H9 (cell line): ENCODE measurements around the gene OTULIN. TPM values are rescaled to one million over a fixed set of nuclear protein-coding genes. Genes with fewer than 3 reads are reported as not detected.

Experiments used
- DNase-seq: peaks from one replicate; pipeline ENCODE4 v3.0.0-alpha.2; 2017
- H2AFZ ChIP-seq: one replicate; pipeline ENCODE4 v1.6.1; 2013; ENCODE audit warnings: mild to moderate bottlenecking, low read length, control low read depth, moderate library complexity
- H2AK5ac ChIP-seq: 2 replicates; pipeline ENCODE4 v1.6.1; 2013; ENCODE audit warnings: low read length, control low read depth, mixed read lengths; ENCODE audit not compliant: insufficient read length
- H2BK120ac ChIP-seq: one replicate; pipeline ENCODE4 v1.6.1; 2013; ENCODE audit warnings: low read depth, mild to moderate bottlenecking, low read length, control low read depth, inconsistent platforms; ENCODE audit not compliant: poor library complexity, severe bottlenecking
- H2BK12ac ChIP-seq: 2 replicates; pipeline ENCODE4 v1.6.1; 2013; ENCODE audit warnings: low read length, control low read depth, mixed read lengths, low read depth; ENCODE audit not compliant: insufficient read length
- H2BK15ac ChIP-seq: 2 replicates; pipeline ENCODE4 v1.6.1; 2013; ENCODE audit warnings: low read depth, low read length, control low read depth
- H2BK20ac ChIP-seq: one replicate; pipeline ENCODE4 v1.6.1; 2013; ENCODE audit warnings: low read depth, mild to moderate bottlenecking, low read length, control low read depth, inconsistent platforms; ENCODE audit not compliant: poor library complexity, severe bottlenecking
- H2BK5ac ChIP-seq: 2 replicates; pipeline ENCODE4 v1.6.1; 2013; ENCODE audit warnings: low read length, control low read depth, mixed read lengths; ENCODE audit not compliant: insufficient read length
- H3K14ac ChIP-seq: 2 replicates; pipeline ENCODE4 v1.6.1; 2013; ENCODE audit warnings: low read length, control low read depth; ENCODE audit not compliant: insufficient read depth
- H3K18ac ChIP-seq: 2 replicates; pipeline ENCODE4 v1.6.1; 2013; ENCODE audit warnings: low read depth, mild to moderate bottlenecking, mixed read lengths, low read length, control low read depth; ENCODE audit not compliant: insufficient read length
- H3K23ac ChIP-seq: 2 replicates; pipeline ENCODE4 v1.6.1; 2013; ENCODE audit warnings: low read length, control low read depth, mixed read lengths, low read depth; ENCODE audit not compliant: insufficient read length
- H3K23me2 ChIP-seq: 2 replicates; pipeline ENCODE4 v1.6.1; 2013; ENCODE audit warnings: low read depth, mild to moderate bottlenecking, mixed read lengths, low read length, control low read depth; ENCODE audit not compliant: insufficient read length, poor library complexity, severe bottlenecking
- H3K27ac ChIP-seq: 2 replicates; pipeline ENCODE4 v1.5.1; 2013; ENCODE audit warnings: low read length, control low read depth, mixed read lengths, low read depth; ENCODE audit not compliant: insufficient read length
- H3K27me3 ChIP-seq: 2 replicates; pipeline ENCODE4 v1.6.1; 2013; ENCODE audit warnings: low read length, control low read depth, inconsistent platforms; ENCODE audit not compliant: insufficient read depth
- H3K4ac ChIP-seq: 2 replicates; pipeline ENCODE4 v1.6.1; 2013; ENCODE audit warnings: low read depth, mild to moderate bottlenecking, control low read depth, inconsistent platforms, low read length, moderate library complexity
- H3K4me1 ChIP-seq: 2 replicates; pipeline ENCODE4 v1.6.1; 2013; ENCODE audit warnings: low read length, control low read depth, inconsistent platforms; ENCODE audit not compliant: insufficient read depth
- H3K4me2 ChIP-seq: 2 replicates; pipeline ENCODE4 v1.6.1; 2013; ENCODE audit warnings: low read length, control low read depth, mixed read lengths; ENCODE audit not compliant: insufficient read length, insufficient read depth
- H3K56ac ChIP-seq: 2 replicates; pipeline ENCODE4 v1.6.1; 2013; ENCODE audit warnings: low read depth, mild to moderate bottlenecking, mixed read lengths, low read length, control low read depth; ENCODE audit not compliant: insufficient read length
- H3K79me1 ChIP-seq: 2 replicates; pipeline ENCODE4 v1.6.1; 2013; ENCODE audit warnings: low read depth, mild to moderate bottlenecking, moderate library complexity, low read length, control low read depth, inconsistent platforms; ENCODE audit not compliant: insufficient read depth, poor library complexity, severe bottlenecking
- H3K79me2 ChIP-seq: 2 replicates; pipeline ENCODE4 v1.6.1; 2013; ENCODE audit warnings: low read length, control low read depth, inconsistent platforms; ENCODE audit not compliant: insufficient read depth
- H3K9ac ChIP-seq: 2 replicates; pipeline ENCODE4 v1.6.1; 2013; ENCODE audit warnings: low read length, control low read depth, mixed read lengths; ENCODE audit not compliant: insufficient read length; ENCODE audit errors: extremely low read depth
- H3K9me3 ChIP-seq: one replicate; pipeline ENCODE4 v1.6.1; 2013; ENCODE audit warnings: low read depth, low read length, inconsistent platforms; ENCODE audit not compliant: control insufficient read depth
- H3T11ph ChIP-seq: one replicate; pipeline ENCODE4 v1.6.1; 2013; ENCODE audit warnings: mild to moderate bottlenecking, low read length, control low read depth, inconsistent platforms
- H4K20me1 ChIP-seq: one replicate; pipeline ENCODE4 v1.6.1; 2013; ENCODE audit not compliant: control insufficient read depth, insufficient read length, insufficient read depth
- H4K5ac ChIP-seq: 2 replicates; pipeline ENCODE4 v1.6.1; 2013; ENCODE audit warnings: low read depth, mild to moderate bottlenecking, mixed read lengths, low read length, control low read depth; ENCODE audit not compliant: insufficient read length
- H4K8ac ChIP-seq: replicated peaks from 2 replicates; pipeline ENCODE4 v1.6.1; 2013; ENCODE audit warnings: low read length, control low read depth, mixed read lengths, low read depth; ENCODE audit not compliant: insufficient read length
- H4K91ac ChIP-seq: 2 replicates; pipeline ENCODE4 v1.6.1; 2013; ENCODE audit warnings: low read depth, mild to moderate bottlenecking, moderate library complexity, mixed read lengths, low read length, control low read depth; ENCODE audit not compliant: insufficient read length
- H3K27ac Mint-ChIP-seq, 3 experiments: 2 replicates in 2 of 3; 3 replicates in 1 of 3; pipeline ENCODE4 v1.8.0; 2020 to 2021; ENCODE audit warnings: mixed read lengths in 3 of 3, mild to moderate bottlenecking in 1 of 3, moderate library complexity in 1 of 3
- H3K27me3 Mint-ChIP-seq: 2 replicates; pipeline ENCODE4 v1.8.0; 2021; ENCODE audit warnings: low read depth, mild to moderate bottlenecking, moderate library complexity, mixed read lengths
- H3K36me3 Mint-ChIP-seq, 3 experiments: 2 replicates in 2 of 3; 3 replicates in 1 of 3; pipeline ENCODE4 v1.8.0; 2020 to 2021; ENCODE audit warnings: low read depth in 3 of 3, mixed read lengths in 3 of 3; ENCODE audit not compliant: insufficient read depth in 1 of 3
- H3K4me1 Mint-ChIP-seq, 2 experiments: 2 replicates each; pipeline ENCODE4 v1.8.0; 2020; ENCODE audit warnings: mixed read lengths in 2 of 2
- H3K4me3 Mint-ChIP-seq, 2 experiments: 2 replicates in 1 of 2; 3 replicates in 1 of 2; pipeline ENCODE4 v1.8.0; 2020 to 2021; ENCODE audit warnings: mild to moderate bottlenecking in 2 of 2, mixed read lengths in 2 of 2, moderate library complexity in 1 of 2
- H3K9me3 Mint-ChIP-seq, 2 experiments: 2 replicates in 1 of 2; 3 replicates in 1 of 2; pipeline ENCODE4 v1.8.0; 2020; ENCODE audit warnings: mild to moderate bottlenecking in 2 of 2, mixed read lengths in 2 of 2, moderate library complexity in 1 of 2
- WGBS: extraction: QIAGEN DNeasy Blood & Tissue Kit; methylation state at CpG from one replicate; pipeline ENCODE4 v1.1.7; 2013; ENCODE audit warnings: missing lambda C conversion rate, low lambda C conversion rate, mixed read lengths; ENCODE audit not compliant: insufficient read length; ENCODE audit errors: extremely low coverage; 5-methylcytosine and 5-hydroxymethylcytosine counted together
- total RNA-seq: library from RNA; stranded (reverse); gene quantifications from 2 replicates; pipeline ENCODE4 v1.2.1, GENCODE V29; 2021
- TF ChIP-seq, protein P1 (sequence below): fragments of 200-600 bp; sonication (generic); conservative IDR thresholded peaks from 3 replicates; pipeline ENCODE4 v1.8.0; 2021; ENCODE audit warnings: antibody characterized with exemption, mild to moderate bottlenecking

OTULIN gene
- total RNA-seq, 1 experiment from 2014 or later: 35.8 TPM

DNA sequence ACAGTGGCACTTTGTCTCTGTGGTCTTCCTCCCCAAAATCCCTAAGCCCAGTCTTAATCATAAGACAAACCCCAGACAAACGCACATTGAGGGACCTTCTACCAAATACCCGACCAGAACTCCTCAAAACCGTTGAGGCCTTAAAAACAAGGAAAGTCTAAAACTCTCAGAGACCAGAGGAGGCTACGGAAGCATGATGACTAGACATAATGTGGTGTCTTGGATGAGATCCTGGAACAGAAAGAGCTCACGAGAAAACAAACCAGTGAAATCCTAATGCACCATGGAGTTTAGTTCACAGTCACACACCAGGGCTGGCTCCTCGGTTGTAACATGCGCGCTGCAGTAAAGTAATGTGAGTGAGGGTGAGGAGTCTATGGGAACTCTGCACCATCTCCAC lies 58.4 kb downstream of the OTULIN start:
- Histone ChIP-seq H4K91ac (no peak overlapping the region), H3K14ac (no peak overlapping the region), H3K18ac (no peak overlapping the region), H4K5ac (no peak overlapping the region), H3K9ac (no peak overlapping the region), H3K4ac (no peak overlapping the region), H2AK5ac (no peak overlapping the region), H4K20me1 (no peaks in the 10 kb centered on the region), H3K23ac (no peak overlapping the region), H2BK15ac (no peak overlapping the region), H2BK120ac (no peak overlapping the region), H2BK20ac (no peak overlapping the region), H3K79me2 (no peaks in the 10 kb centered on the region), H3K4me1 (peaks cover 8% of the 10 kb centered on the region; the same call in 1 of the 2 replicates), H3K23me2 (no peaks in the 10 kb centered on the region), H3K56ac (no peak overlapping the region), H3K79me1 (no peaks in the 10 kb centered on the region), H3K27ac (no peak overlapping the region), H3K27me3 (no peaks in the 10 kb centered on the region), H2BK5ac (no peak overlapping the region), H4K8ac (no peak overlapping the region), H3K9me3 (no peaks in the 10 kb centered on the region), H2AFZ (no peak overlapping the region), H3T11ph (no peak overlapping the region), H3K4me2 (no peak overlapping the region), H2BK12ac (no peak overlapping the region)
- no CpG with 5 or more reads among the region's 8 CpGs for WGBS
- H3K4me3 Mint-ChIP-seq: no peak overlapping the region
- DNase-seq: no peak
- peaks cover 7 to 15% of the 10 kb centered on the region in 2 experiments for H3K9me3 Mint-ChIP-seq
- H3K27ac Mint-ChIP-seq: no peak overlapping the region
- H3K36me3 Mint-ChIP-seq: peaks cover 0 to 15% (median 7%) of the 10 kb centered on the region in 3 experiments; a peak in 5 of 7 replicates
- H3K27me3 Mint-ChIP-seq: peaks cover 2% of the 10 kb centered on the region; the same call in 1 of the 2 replicates
- TF ChIP-seq, protein P1, sequence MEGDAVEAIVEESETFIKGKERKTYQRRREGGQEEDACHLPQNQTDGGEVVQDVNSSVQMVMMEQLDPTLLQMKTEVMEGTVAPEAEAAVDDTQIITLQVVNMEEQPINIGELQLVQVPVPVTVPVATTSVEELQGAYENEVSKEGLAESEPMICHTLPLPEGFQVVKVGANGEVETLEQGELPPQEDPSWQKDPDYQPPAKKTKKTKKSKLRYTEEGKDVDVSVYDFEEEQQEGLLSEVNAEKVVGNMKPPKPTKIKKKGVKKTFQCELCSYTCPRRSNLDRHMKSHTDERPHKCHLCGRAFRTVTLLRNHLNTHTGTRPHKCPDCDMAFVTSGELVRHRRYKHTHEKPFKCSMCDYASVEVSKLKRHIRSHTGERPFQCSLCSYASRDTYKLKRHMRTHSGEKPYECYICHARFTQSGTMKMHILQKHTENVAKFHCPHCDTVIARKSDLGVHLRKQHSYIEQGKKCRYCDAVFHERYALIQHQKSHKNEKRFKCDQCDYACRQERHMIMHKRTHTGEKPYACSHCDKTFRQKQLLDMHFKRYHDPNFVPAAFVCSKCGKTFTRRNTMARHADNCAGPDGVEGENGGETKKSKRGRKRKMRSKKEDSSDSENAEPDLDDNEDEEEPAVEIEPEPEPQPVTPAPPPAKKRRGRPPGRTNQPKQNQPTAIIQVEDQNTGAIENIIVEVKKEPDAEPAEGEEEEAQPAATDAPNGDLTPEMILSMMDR: no peak
- peaks cover 16 to 25% of the 10 kb centered on the region in 2 experiments for H3K4me1 Mint-ChIP-seq
